GM18870 (cell line): Measurements from ENCODE around the gene LEAP2.

Experiments
- ATAC-seq: cut with Tn5 transposase; IDR thresholded peaks from one replicate; pipeline ENCODE4 v1.9.1; 2021; ENCODE audit warnings: moderate library complexity; ENCODE audit not compliant: unreplicated experiment

The LEAP2 gene

GRCh38 chr5:132876020-132876759 lies 2.7 kb downstream of the LEAP2 start:
- no peak for ATAC-seq

GRCh38 chr5:132877466-132877865 lies 4.0 kb downstream of the LEAP2 start:
- ATAC-seq, result no peak

GRCh38 chr5:132877938-132878337 lies 4.5 kb downstream of the LEAP2 start:
- no peak for ATAC-seq

- no peak for ATAC-seq
Observed at GRCh38 chr5:132883261-132883834, 9.9 kb downstream of the LEAP2 start.

- no peak for ATAC-seq
Observed at GRCh38 chr5:132884548-132884947, 11.1 kb downstream of the LEAP2 start.

- no peak for ATAC-seq
Observed at GRCh38 chr5:132886064-132886823, 12.8 kb downstream of the LEAP2 start.

GRCh38 chr5:132887283-132887682 lies 13.8 kb downstream of the LEAP2 start:
- ATAC-seq, result no peak

GRCh38 chr5:132889501-132889900 lies 16.0 kb downstream of the LEAP2 start:
- no peak for ATAC-seq

- no peak for ATAC-seq
Observed at GRCh38 chr5:132890817-132891216, 17.3 kb downstream of the LEAP2 start.

- no peak for ATAC-seq
Observed at GRCh38 chr5:132895719-132896305, 22.3 kb downstream of the LEAP2 start.

GRCh38 chr5:132896685-132897084 lies 23.2 kb downstream of the LEAP2 start:
- ATAC-seq, result no peak

GRCh38 chr5:132898094-132898493 lies 24.6 kb downstream of the LEAP2 start:
- ATAC-seq, result no peak

- no peak for ATAC-seq
Observed at GRCh38 chr5:132901036-132901435, 27.6 kb downstream of the LEAP2 start.

- ATAC-seq, result no peak
Observed at GRCh38 chr5:132901730-132902129, 28.3 kb downstream of the LEAP2 start.

- ATAC-seq, result no peak
Observed at GRCh38 chr5:132905938-132906337, 32.5 kb downstream of the LEAP2 start.

GRCh38 chr5:132907161-132907560 lies 33.7 kb downstream of the LEAP2 start:
- ATAC-seq, result no peak

- no peak for ATAC-seq
Observed at GRCh38 chr5:132909702-132910101, 36.2 kb downstream of the LEAP2 start.

GRCh38 chr5:132915681-132916080 lies 42.2 kb downstream of the LEAP2 start:
- ATAC-seq, result no peak

- no peak for ATAC-seq
Observed at GRCh38 chr5:132916086-132916485, 42.6 kb downstream of the LEAP2 start.
